GM21515 (cell line): Measurements from ENCODE around the gene C12orf60.
A peak's percentile ranks its signal among the peaks of the same experiment; 100 is the strongest.

Experiments
- ATAC-seq: cut with Tn5 transposase; IDR thresholded peaks from one replicate; pipeline ENCODE4 v1.9.1; 2021; ENCODE audit not compliant: unreplicated experiment

Gene C12orf60

DNA sequence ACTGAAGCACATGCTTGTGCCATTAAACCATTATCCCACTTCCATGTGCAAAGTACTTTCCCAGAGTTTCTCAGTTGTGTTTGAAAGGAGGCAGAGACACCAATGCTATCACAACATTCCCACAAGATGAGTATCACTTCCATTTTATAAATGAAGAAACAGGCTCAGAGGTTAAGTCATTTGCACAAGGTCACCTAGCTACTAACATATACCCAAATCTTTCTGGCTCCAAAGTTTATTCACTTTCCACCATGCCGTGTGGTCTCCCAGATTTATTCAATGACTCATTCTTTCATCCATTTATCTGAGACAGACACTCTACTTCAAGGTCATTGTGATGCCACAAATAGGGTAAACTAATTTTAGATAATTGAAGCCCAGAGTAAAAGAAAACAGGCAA lies 30.5 kb downstream of the C12orf60 start:
- ATAC-seq: no peak

DNA sequence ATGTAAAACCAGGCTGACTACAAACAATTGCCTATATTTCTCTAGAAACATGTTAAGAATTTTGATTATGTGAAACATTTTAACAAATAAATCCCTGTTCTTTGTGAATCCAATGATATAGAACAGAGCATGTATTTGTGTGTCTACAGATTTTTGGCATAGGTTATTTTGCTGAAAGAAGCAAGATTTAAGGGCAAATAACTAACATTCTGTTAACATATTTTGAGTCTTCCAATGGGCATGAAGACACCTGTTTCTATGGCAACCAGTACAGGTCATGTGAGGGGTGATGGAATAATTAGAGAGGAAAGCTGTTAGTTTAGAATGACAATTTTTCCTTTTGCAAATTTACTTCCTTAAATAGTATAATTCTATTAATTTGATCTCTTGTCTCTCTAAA lies 31.0 kb downstream of the C12orf60 start:
- no peak for ATAC-seq

DNA sequence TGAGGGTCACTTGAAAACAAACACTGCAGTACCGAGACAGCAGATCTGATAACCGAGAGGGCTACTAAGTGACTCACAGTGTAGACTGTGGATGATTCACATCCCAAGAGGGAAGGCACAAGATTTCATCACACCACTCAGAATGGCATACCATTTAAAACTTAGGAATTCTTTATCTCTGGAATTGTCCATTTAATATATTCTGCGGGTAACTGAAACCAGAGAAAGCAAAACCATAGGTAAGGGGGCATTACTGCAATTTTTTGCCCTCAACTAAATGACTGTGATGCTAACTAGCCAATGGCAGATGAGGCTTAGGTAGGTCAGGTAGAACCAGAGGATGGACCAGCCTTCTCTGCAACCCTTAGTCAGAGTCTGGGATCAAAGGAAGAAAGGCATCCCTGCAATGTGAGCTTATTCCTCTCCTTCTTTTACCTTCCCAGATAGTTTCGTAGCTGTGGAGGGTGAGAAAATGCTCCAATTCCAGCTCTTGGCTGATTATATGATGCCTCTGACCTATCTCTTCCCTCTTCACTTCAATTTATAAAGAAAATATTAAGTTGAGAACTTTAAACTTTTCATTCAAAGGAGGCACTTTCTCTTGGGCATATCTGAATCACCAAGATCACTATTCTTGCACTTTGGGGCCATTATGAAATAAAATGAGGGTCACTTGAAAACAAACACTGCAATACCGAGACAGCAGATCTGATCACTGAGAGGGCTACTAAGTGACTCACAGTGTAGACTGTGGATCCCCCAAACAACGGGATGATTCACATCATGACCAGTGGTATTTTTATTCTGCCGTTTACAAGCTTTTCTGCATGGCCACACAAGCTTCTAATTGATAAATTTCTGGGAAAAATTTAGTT lies 33.1 kb downstream of the C12orf60 start:
- no peak for ATAC-seq

DNA sequence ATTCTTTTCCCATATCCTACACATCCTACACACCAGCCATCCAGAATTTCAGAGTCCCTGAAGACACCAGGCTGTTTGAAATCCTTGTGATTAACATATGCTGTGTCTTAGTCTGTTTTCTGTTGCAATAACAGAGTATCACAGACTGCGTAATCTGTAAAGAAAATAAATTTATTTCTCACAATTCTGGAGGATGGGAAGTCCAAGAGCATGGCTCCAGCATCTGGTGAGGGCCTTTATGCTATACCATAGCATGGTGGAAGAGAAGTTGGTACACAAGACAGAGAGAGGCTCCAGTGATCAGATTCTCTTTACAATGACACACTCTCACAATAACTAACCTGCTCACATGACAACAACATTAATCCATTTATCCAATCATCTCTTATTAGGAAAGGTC lies 35.8 kb downstream of the C12orf60 start:
- ATAC-seq: no peak

DNA sequence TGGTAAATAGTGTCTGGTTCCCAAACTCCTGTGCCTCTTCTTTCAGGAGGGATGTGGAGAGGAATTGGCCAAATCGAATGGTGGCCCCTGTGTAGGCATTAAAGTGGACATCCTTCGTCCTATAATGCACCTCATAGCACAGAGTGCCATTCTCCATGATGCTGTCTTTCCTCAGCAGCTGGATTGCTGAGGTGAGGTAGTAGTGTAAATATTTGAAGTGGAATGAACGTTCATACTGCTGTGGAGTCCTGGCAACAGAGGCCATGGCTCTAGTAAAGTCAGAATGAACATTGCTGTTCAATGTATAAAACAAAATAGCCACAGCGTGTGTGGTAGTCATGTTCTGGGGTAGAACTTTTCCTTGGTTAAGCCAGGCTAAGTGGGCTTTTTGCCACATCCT lies 37.1 kb downstream of the C12orf60 start:
- no peak for ATAC-seq

DNA sequence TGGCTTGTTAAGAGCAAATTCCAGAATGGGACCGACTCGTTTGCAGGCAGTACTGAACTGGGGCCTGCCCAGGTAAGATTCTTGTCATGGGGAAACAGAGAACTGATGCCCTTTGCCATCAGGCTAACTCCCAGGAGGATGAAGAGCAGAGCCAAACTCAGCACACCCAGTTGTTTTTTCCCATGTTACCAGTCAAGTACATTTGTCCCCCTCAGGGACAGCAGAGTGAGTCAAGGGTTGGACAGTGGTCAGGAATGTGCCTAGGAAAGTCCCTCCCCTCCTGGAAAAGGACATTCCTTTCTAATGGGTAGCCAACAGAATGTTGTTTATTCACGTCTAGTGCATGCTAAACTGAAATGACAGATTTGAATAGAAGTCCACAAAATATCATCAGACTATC lies 38.3 kb downstream of the C12orf60 start:
- no peak for ATAC-seq

DNA sequence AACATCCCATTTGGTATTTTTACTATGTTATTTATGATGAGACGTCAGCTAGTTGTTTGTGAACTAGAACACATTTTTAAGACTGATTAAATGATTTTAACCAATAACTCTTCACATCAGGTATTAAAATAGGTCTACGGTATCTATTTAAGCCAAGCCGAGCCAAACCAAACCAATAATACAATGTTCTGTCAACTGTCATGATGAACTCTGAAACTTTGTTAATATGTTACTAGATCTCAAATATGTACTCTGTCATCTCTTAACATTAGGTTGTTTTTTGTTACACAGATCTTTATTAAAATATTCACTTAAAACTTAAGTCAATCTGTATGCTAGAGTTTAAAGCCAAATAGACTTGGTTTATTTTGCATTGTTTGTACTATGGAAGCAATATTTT lies 38.8 kb downstream of the C12orf60 start:
- no peak for ATAC-seq

DNA sequence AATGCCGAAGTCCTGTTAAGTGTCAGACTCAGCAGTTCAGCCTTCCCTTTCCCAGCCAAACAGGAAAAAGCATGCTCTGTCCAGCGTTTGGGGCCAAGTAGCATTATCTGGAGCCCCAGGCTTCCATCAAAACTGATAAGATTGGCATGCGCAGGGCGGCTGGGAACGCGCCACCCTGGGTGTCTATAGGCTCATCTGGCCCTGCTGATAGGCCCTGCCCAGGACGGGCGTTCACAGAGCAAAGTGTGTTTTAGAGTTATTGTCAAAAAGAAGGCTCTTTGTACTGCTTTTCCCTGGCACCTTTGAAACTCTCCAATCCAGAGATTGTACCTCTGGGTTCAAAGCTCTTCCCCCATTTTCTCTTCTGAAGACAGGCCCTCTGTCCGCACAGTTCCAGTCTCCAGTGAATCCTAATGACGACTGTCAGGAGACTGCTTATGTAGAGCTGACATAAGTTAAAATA lies 40.0 kb downstream of the C12orf60 start, which contains the start of gene ART4:
TSS of gene ART4 (minus strand) at position 102 of the 463 bp plus-strand sequence. CDS start 413 bp downstream, outside the sequence.
- no peak for ATAC-seq

DNA sequence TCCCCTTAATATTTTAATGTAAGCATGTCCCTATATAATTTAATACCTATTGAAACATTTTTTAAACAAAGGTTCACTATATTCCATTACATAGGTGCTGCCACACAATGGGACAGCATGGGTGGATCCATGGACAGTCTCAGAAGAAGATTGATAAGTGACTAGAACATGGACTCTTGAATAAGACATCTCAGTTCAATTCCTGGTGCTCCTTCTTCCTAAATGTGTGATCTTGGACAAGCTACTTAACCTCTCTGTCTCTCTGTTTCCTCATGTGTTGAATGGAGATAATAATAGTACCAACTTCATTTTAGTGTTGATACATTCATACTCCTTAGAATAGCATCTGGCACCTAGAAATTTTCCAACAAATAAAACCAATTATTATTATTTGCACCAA lies 40.9 kb downstream of the C12orf60 start:
- no peak for ATAC-seq

DNA sequence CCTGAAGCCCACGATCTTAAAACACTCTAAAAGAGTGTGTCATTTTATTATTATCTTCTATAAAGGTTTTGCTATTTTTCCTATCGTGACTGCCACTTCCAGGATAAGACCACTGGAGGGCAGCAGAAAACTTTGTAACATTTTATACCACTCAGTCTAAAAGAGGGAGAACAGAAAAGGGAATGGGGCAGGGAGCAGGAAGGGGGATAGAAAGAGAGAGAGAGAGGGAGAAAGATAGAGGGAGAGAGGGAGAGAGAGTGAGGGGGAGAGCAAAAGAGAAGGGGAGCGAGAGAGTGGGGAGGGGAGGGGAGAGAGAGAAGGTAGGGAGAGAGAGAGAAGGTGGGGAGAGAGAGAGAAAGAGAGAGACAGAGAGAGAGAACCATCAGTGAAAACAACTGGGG lies 41.9 kb downstream of the C12orf60 start:
- ATAC-seq: no peak

DNA sequence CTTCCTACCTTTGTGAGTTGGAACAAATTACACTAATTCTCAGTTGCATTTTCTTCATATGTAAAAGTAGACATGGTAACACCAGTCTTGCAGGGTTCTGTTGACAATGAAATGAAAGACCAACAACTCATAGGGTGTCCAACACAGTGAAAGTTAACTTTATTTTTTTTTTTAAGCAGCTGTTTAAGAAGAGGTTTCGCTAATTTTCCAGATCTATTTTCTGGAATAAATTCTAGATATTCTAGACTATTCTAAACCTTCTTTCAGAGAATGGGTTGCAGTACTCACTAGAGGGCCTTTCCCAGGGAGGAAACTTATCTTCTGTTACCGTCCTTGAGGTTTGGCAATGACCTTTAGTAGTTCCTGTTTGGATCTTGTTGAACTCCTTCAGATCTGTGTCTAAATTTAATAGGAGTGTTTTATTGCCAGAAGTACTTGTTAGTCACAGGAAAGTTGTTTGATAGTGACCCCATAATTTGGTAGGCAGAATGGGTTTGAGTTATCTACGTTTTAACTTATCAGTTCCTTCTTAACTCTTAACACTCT lies 42.6 kb downstream of the C12orf60 start:
- ATAC-seq: no peak

DNA sequence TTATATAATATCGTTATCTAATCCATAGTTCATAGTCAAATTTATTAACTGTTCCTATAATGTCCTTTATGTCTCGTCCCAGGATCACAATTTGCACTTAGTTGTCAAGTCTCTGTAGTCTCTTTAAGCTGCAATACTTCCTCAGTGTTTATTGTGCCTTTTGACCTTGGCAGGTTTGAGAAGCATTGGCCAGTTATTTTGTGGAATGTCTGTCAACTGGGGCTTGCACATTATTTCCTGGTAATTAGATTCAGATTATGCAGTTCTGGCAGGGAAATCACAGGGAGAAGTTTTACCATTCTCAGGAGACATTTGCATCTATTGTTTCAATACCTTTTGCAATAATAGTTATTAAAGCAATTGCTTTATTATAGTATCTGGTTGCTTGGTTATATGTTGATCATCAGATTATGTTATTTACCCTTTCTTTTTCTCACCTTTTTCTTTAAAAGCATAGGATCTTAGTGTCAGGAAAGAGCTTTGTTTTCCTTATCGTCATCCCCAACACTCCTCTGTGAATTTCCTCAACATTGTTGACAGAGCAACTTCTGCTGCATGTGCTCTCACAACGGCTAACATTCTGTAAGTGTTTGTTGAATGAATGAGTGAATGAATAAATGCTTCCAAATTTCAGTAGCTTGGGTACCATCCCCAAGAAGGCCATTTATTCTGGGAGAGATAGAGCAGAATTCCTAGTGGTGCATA lies 43.6 kb downstream of the C12orf60 start:
- ATAC-seq: no peak

DNA sequence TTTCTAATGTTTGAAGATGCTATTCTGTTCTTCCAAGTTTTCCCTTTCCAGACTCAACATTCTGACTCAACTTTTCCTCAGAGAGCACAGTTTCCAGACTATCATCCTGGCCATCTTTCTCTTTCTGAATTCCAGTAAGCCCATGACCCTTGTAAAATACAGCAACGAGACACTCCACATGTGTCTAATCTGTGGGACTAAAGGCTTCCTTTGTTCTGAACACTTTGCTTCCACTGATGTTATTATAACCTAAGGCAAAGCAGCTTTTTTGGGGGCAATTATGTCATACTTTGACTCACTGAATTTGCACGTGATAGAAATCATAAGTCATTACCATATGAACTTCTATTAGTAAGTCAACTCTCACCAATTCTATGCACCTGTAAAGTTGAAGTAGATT lies 46.2 kb downstream of the C12orf60 start:
- ATAC-seq: no peak

DNA sequence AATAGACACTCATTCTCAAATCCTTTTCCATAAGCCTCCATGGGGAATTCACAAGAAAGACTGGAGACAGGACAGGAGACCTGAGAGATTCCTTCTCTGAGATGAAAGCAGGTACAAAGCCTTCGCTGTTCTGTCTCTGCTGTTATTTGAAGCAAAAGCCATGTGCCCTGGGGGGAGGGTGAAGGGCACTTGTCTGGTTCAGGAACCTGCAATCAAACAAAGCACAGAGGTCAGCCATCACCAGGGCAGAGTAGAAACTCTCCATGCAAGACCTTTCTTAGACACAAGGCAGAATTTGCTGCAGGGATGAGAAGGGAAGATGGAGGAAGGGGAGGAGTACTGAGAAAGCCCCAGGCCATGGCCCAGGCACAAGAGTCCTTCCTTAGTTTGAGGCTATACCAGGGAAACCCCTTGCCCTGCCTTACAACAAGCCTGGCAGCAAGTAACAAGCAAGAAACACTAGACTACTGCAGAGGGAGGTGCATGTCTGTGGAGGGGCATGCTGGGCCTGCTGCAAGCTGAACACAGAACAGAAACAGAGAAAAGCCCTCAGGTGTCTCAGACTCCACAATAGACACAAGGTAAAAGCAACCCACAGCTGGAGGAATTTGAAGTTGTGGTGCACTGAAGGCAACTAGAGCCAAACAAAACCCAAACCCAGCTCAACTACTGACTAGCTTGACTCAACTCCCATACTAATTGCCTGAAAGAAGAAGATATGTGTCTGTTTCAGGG lies 47.6 kb downstream of the C12orf60 start:
- ATAC-seq: peak; percentile 82

DNA sequence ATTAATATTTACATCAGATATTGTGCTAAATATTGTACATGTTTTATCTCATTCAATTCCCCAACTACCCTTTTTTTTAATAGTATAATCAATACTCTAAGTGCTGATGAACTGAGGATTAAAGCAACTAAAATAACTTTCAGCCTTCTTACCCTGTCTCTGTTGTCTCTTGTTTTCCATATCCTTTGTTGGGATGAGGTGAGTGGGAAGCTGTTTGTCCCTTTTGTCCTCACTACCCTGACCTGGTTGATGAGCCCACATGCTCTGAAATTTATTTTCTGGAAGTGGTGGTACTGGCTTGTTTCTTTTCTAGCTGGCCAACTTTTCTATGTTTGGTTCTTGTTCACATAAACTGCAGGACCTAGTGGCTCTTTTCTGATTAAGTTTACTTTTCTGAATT lies 49.4 kb downstream of the C12orf60 start:
- ATAC-seq: no peak

DNA sequence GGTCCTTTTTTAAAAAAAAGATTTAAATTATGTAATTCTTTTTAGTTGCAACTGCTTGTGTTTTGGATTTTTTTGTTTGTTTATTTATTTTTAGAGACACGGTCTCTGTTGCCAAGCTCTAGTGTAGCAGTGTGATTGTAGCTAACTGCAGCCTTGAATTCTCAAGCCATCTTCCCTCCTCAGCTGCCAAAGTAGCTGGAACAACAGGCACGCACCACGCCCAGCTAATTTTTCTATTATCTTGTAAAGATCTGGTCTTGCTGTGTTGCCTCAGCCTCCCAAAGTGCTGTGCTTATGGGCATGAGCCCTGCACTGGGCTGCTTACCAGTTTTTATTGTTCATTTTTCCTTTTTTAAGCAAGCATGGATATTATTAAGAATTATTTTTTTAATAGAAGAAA lies 50.5 kb downstream of the C12orf60 start:
- no peak for ATAC-seq

DNA sequence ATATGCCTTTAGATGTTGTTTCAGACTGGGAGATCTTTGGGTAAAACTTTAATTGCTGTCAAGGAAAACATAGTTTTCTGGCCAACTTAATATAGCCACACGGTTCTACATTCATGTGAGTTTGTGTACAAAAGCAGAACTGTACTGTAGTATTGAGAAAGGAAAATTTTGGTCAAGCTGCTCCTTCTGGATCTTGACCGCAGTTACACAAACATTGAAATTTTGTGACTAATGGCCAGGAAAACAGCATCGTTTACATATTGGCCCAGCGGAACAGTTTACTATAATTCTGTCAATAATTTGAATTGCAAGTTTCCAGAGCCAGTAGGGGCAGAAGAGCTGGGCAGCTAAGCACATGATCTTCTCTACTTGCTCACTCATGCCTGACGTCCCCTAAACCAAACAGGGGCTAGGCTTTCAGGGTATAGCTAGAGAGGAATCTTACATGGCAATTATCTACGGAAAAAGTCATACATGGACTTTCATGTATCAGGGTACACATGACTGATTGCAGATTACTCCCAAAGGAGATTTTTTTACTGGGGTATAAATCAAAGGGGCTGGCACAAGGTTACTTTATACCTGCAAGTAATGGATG lies 51.2 kb downstream of the C12orf60 start:
- ATAC-seq: no peak

DNA sequence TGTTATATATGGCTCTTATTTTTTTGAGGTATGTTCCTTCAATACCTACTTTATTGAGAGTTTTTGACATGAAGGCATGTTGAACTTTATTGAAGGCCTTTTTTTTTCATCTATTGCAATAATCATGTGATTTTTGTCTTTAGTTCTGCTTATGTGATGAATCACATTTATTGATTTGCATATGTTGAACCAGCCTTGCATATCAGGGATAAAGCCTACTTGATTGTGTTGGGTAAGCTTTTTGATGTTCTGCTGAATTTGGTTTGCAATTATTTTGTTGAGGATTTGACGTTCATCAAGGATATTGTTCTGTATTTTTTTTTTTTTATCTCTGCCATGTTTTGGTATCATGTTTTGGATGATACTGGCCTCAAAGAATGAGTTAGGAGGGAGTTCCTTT lies 55.0 kb downstream of the C12orf60 start:
- no peak for ATAC-seq

DNA sequence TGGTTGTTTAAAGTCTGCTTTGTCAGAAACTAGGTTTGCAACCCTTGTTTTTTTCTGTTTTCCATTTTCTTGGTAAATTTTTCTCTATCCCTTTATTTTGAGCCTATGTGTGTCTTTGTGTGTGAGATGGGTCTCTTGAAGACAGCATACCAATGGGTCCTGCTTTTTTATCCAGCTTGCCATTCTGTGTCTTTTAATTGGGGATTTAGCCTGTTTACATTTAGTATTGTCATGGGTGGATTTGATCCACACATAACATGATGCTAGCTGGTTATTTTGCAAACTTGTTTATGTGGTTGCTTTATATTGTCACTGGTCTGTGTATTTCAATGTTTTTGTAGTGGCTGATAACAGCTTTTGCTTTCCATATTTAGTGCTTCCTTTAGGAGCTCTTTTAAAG lies 57.0 kb downstream of the C12orf60 start:
- ATAC-seq: no peak

DNA sequence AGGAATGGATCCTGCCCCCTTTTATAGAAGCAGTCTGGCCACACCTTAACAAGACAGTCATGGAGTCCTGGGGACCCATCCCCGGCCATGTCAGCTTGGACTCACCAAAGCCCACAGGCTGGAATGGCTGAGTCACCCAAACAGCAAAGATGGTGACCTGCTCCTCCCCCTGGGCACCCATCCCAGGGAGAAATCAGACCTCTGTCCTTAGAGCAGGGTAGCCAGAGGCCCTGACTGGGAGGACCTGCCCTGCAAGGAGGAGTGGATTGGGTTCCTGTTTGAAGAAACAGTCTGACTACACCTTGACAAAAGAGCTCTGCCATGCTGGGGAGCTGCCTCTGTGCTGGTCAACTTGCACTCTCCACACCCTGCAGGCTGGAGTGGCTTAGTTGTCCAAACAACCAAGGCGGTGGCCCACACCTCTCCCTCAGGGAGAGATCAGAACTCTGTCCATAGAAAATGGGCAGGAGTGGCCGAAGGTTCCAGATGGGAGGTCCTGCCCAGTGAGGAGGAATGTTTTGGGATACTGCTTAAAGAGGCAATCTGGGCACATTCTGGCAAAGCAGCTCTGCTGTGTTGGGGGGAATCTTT lies 65.5 kb downstream of the C12orf60 start:
- ATAC-seq: no peak
